Endothelial cell of umbilical vein (primary cell): ENCODE measurements around the gene CD226. TPM values are rescaled to one million over a fixed set of nuclear protein-coding genes. Genes with fewer than 3 reads are reported as not detected.

ENCODE experiments used
- BruUV-seq: library from RNA; stranded (reverse); fragments of 400-500 nt; replicated peaks from 2 replicates; lab custom pipeline; 2021; lab: Mats Ljungman, UMichigan
- CTCF ChIA-PET: fragments of 300-600, 350-600 bp; sonication (Branson Sonifier 250); formaldehyde crosslinking; loops from one replicate; lab custom pipeline; 2021; ENCODE audit warnings: antibody characterized with exemption, inconsistent platforms; lab: Charles Lee
- POLR2A ChIA-PET: fragments of 300-600, 350-600 bp; sonication (Branson Sonifier 250); formaldehyde crosslinking; loops from one replicate; lab custom pipeline; 2021; ENCODE audit warnings: antibody characterized with exemption, inconsistent platforms; lab: Charles Lee
- DNase-seq: peaks from one replicate; pipeline ENCODE4 v3.0.0-alpha.2; 2011; ENCODE audit warnings: low read depth, low spot score
- FAIRE-seq: peaks from 2 replicates; lab custom pipeline; 2011; peaks lifted over from hg19 to GRCh38; lab: Jason Lieb, UNC
- H2AFZ ChIP-seq: 2 replicates; pipeline ENCODE4 v1.6.0; 2012; ENCODE audit warnings: low read depth, low read length, control low read depth, inconsistent platforms
- H3K27ac ChIP-seq: 2 replicates; pipeline ENCODE4 v1.5.1; 2011; ENCODE audit warnings: low read depth, mild to moderate bottlenecking, control low read depth, low read length, moderate library complexity; ENCODE audit not compliant: insufficient read depth
- H3K27me3 ChIP-seq, 2 experiments: 2 replicates each; pipeline versions ENCODE4 v1.6.0 to v1.6.1; 2011; ENCODE audit warnings: low read length in 2 of 2, mixed read lengths in 1 of 2; ENCODE audit not compliant: control insufficient read depth in 2 of 2, insufficient read depth in 2 of 2
- H3K36me3 ChIP-seq, 2 experiments: 2 replicates in 1 of 2; 3 replicates in 1 of 2; pipeline ENCODE4 v1.5.1; 2011; ENCODE audit warnings: low read length in 2 of 2, mild to moderate bottlenecking in 1 of 2, moderate library complexity in 1 of 2; ENCODE audit not compliant: control insufficient read depth in 2 of 2, insufficient read depth in 2 of 2; ENCODE audit errors: extremely low read depth in 1 of 2
- H3K4me1 ChIP-seq: 3 replicates; pipeline ENCODE4 v1.5.1; 2011; ENCODE audit warnings: mild to moderate bottlenecking, low read length; ENCODE audit not compliant: control insufficient read depth, insufficient read depth; ENCODE audit errors: extremely low read depth
- H3K4me2 ChIP-seq: 2 replicates; pipeline ENCODE4 v1.6.1; 2011; ENCODE audit warnings: low read length, control low read depth, mixed read lengths; ENCODE audit not compliant: insufficient read depth
- H3K4me3 ChIP-seq, 3 experiments: fragments of 200-600 bp in 1 of 3; sonication (generic), shearing (Covaris generic) in 1 of 3; replicated peaks in 1 of 3; 2 replicates each; pipeline ENCODE4 v1.5.1; 2011 to 2016; ENCODE audit warnings: control low read depth in 3 of 3, low read length in 3 of 3, mild to moderate bottlenecking in 2 of 3, inconsistent platforms in 1 of 3, low read depth in 1 of 3, moderate library complexity in 1 of 3; ENCODE audit not compliant: insufficient read depth in 1 of 3
- H3K79me2 ChIP-seq: 2 replicates; pipeline ENCODE4 v1.6.0; 2012; ENCODE audit warnings: low read length, inconsistent platforms; ENCODE audit not compliant: control insufficient read depth, insufficient read depth
- H3K9ac ChIP-seq: replicated peaks from 2 replicates; pipeline ENCODE3; 2011; ENCODE audit warnings: low read length, control low read depth; ENCODE audit not compliant: insufficient read depth; ENCODE audit errors: extremely low read depth
- H3K9me1 ChIP-seq: replicated peaks from 3 replicates; pipeline ENCODE4 v1.6.0; 2011; ENCODE audit warnings: mild to moderate bottlenecking, low read length; ENCODE audit not compliant: control insufficient read depth, insufficient read depth; ENCODE audit errors: extremely low read depth
- H3K9me3 ChIP-seq: replicated peaks from 2 replicates; pipeline ENCODE4 v1.5.1; 2012; ENCODE audit warnings: low read length, inconsistent platforms; ENCODE audit not compliant: control insufficient read depth, insufficient read depth
- H4K20me1 ChIP-seq: replicated peaks from 2 replicates; pipeline ENCODE3; 2011; ENCODE audit warnings: mild to moderate bottlenecking, low read length; ENCODE audit not compliant: control insufficient read depth, insufficient read depth; ENCODE audit errors: extremely low read depth
- CTCF ChIP-seq, 2 donors: IDR thresholded peaks; 1 replicate in 1 of 2; 2 replicates in 1 of 2; pipeline ENCODE4 v1.5.1; 2011; ENCODE audit warnings: low read length in 2 of 2, mild to moderate bottlenecking in 2 of 2, moderate library complexity in 2 of 2, control low read depth in 1 of 2, inconsistent platforms in 1 of 2, low read depth in 1 of 2; ENCODE audit not compliant: insufficient read depth in 1 of 2; ENCODE audit errors: extremely low read depth in 1 of 2
- EZH2 ChIP-seq: IDR thresholded peaks from 2 replicates; pipeline ENCODE4 v1.6.1; 2012; ENCODE audit warnings: borderline replicate concordance, low read depth, mild to moderate bottlenecking, moderate library complexity, low read length, inconsistent platforms; ENCODE audit not compliant: severe bottlenecking
- FOS ChIP-seq: IDR thresholded peaks from 2 replicates; pipeline ENCODE4 v1.6.1; 2011; ENCODE audit warnings: mild to moderate bottlenecking, low read length, moderate library complexity, borderline replicate concordance; ENCODE audit not compliant: insufficient read depth
- GATA2 ChIP-seq: IDR thresholded peaks from 2 replicates; pipeline ENCODE4 v1.7.0; 2011; ENCODE audit warnings: low read depth, mild to moderate bottlenecking, moderate library complexity, mixed read lengths, low read length; ENCODE audit not compliant: insufficient read length, insufficient read depth
- JUN ChIP-seq: IDR thresholded peaks from 2 replicates; pipeline ENCODE4 v1.6.1; 2011; ENCODE audit warnings: borderline replicate concordance, low read depth; ENCODE audit not compliant: insufficient read length, insufficient read depth
- MAX ChIP-seq: IDR thresholded peaks from 2 replicates; pipeline ENCODE4 v1.6.1; 2011; ENCODE audit not compliant: insufficient read depth, insufficient read length
- MYC ChIP-seq: IDR thresholded peaks from one replicate; pipeline ENCODE4 v1.6.1; 2011; ENCODE audit warnings: mild to moderate bottlenecking, low read depth, low read length
- POLR2A ChIP-seq: IDR thresholded peaks from 2 replicates; pipeline ENCODE4 v1.6.1; 2012; ENCODE audit warnings: low read depth, mild to moderate bottlenecking, control low read depth, low read length
- POLR2AphosphoS5 ChIP-seq: IDR thresholded peaks from 2 replicates; pipeline ENCODE4 v1.6.1; 2012; ENCODE audit warnings: low read depth, mild to moderate bottlenecking, control low read depth, low read length, moderate library complexity; ENCODE audit not compliant: insufficient read depth
- dilution Hi-C: fragments of 300-500 bp; cut with MboI; formaldehyde crosslinking; loops from one replicate; pipeline ENCODE4 v1.15.0; 2019; ENCODE audit warnings: low sequenced_read_pairs; ENCODE audit not compliant: extremely low pct_ligation_motif_present
- intact Hi-C: fragments of 100-400 bp; cut with micrococcal nuclease; formaldehyde crosslinking; loops from one replicate; pipeline ENCODE4 v1.10.0; 2022
- polyA plus RNA-seq, 4 experiments: library from polyadenylated mRNA; depleted of rRNA in 3 of 4; stranded (reverse) in 3 of 4; unstranded in 1 of 4; fragments of >200 nt; gene quantifications; 2 replicates each; pipeline versions ENCODE4 v1.2.1 to v1.2.3, GENCODE V29; 2011 to 2012; ENCODE audit warnings: missing spikeins in 1 of 4
- total RNA-seq: library from RNA; stranded (reverse); gene quantifications from 2 replicates; pipeline ENCODE4 v1.2.3, GENCODE V29; 2021

CD226 gene
- total and polyA plus RNA-seq, 2 donors (not counting 3 experiments of a cell fraction or from before 2014, with no cell fraction given): 0.20 TPM; not detected in 1

- Histone ChIP-seq H3K36me3 (no peaks in the 10 kb centered on the region), H3K27me3 (no peaks in the 10 kb centered on the region), H3K9me1 (no peaks in the 10 kb centered on the region), H3K79me2 (no peaks in the 10 kb centered on the region), H3K9me3 (no peaks in the 10 kb centered on the region), H3K4me3 (no peak overlapping the region), H3K27ac (no peak overlapping the region), H2AFZ (no peak overlapping the region), H4K20me1 (no peaks in the 10 kb centered on the region), H3K4me2 (no peak overlapping the region), H3K4me1 (no peaks in the 10 kb centered on the region), H3K9ac (no peak overlapping the region)
- POLR2A ChIA-PET: no interaction called here
- intact Hi-C loops: no loop called here
- DNase-seq (no peak), FAIRE-seq (no peak)
- dilution Hi-C loops: no loop called here
- TF ChIP-seq CTCF (IDR thresholded peaks at IDR 0.05; ENCODE audit: extremely low read depth in 1 of 2, insufficient read depth in 1 of 2, low read depth in 1 of 2, low read length in 2 of 2) (no peak), EZH2 (no peak), POLR2A (no peak), FOS (no peak), JUN (no peak), MYC (no peak), MAX (no peak), GATA2 (no peak), POLR2AphosphoS5 (no peak)
- BruUV-seq: no TSS peak
- CTCF ChIA-PET: no interaction called here
Observed at GRCh38 chr18:69897397-69898108, 50.1 kb downstream of the CD226 start.
